Mucosa of rectum (tissue), 2 donors: Measurements from ENCODE around the gene RARG.

ENCODE experiments used
- H3K27ac ChIP-seq, 2 donors: one replicate each; pipeline ENCODE4 v1.7.0; 2013; ENCODE audit warnings: inconsistent platforms in 2 of 2, low read depth in 2 of 2, low read length in 2 of 2
- H3K27me3 ChIP-seq, 2 donors: one replicate each; pipeline ENCODE4 v1.7.0; 2013; ENCODE audit warnings: low read length in 2 of 2; ENCODE audit not compliant: control insufficient read depth in 2 of 2, insufficient read depth in 2 of 2
- H3K36me3 ChIP-seq, 2 donors: one replicate each; pipeline ENCODE4 v1.7.0; 2013; ENCODE audit warnings: low read length in 2 of 2; ENCODE audit not compliant: control insufficient read depth in 2 of 2, insufficient read depth in 2 of 2
- H3K4me1 ChIP-seq, 2 donors: one replicate each; pipeline ENCODE4 v1.7.0; 2013; ENCODE audit warnings: low read length in 2 of 2, mild to moderate bottlenecking in 1 of 2; ENCODE audit not compliant: control insufficient read depth in 2 of 2, insufficient read depth in 2 of 2
- H3K4me3 ChIP-seq, 2 donors: one replicate each; pipeline ENCODE4 v1.7.0; 2013; ENCODE audit warnings: low read length in 2 of 2
- H3K9ac ChIP-seq, 2 donors: one replicate each; pipeline ENCODE4 v1.7.0; 2013; ENCODE audit warnings: low read length in 2 of 2, low read depth in 1 of 2, mild to moderate bottlenecking in 1 of 2
- H3K9me3 ChIP-seq, 2 donors: one replicate each; pipeline ENCODE4 v1.7.0; 2013; ENCODE audit warnings: low read length in 2 of 2; ENCODE audit not compliant: control insufficient read depth in 2 of 2
- donor health status: healthy.
- donor health status: Normal muscosa, but diverticular disease.

The RARG gene

GRCh38 chr12:53231671-53231920 lies 413 bp downstream of the RARG start:
- Histone ChIP-seq H3K4me1 (peaks cover 29 to 38% of the 10 kb centered on the region in 2 donors), H3K27ac (peak overlapping the region; percentile 65 to 67), H3K27me3 (no peaks in the 10 kb centered on the region), H3K9me3 (no peaks in the 10 kb centered on the region), H3K4me3 (peak overlapping the region; percentile 69 to 71), H3K36me3 (peaks cover 0 to 4% of the 10 kb centered on the region in 2 donors), H3K9ac (peak overlapping the region; percentile 65 to 72)

DNA sequence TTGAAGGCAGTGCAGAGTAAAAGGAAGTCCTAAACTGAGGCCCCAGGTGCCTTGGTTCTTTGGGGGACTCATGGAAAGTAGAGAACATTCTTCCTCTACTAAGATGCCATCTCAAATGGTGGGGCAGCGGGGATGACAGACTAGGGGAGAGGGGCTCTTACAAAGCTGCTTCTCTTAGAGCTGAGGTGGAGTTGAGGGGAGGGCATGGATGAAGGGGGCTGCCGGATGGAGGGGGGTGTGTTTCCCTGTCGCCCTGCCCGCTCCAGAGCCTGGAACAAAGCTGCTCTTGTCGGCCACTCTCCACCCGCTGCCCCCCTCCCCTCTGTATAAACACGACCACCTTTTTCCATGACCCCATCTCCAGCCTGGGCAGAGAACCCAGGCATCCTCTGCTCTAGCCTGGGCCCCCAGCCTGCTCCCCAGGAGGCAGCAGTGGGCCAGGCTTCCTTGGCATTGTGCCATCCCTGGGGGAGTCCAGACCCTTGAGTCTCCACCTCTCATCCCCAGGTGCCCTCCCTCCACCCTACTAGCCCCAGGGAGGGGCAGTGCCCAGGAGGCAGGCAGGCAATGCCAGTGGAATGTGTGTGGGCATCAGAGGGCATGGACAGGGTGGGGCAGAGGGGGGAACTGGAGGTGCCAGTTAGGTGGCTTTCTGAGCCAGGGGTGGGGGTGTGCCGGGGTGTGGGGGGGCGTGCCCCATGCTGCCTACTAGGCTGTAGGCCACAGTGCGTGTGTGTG lies 1.7 kb downstream of the RARG start:
- Histone ChIP-seq H3K27ac (no peak overlapping the region), H3K4me1 (peaks cover 30 to 38% of the 10 kb centered on the region in 2 donors), H3K4me3 (peak overlapping the region in 1 of 2 donors; percentile 69), H3K36me3 (peaks cover 0 to 4% of the 10 kb centered on the region in 2 donors), H3K9me3 (no peaks in the 10 kb centered on the region), H3K9ac (no peak overlapping the region), H3K27me3 (no peaks in the 10 kb centered on the region)

- H3K27ac ChIP-seq: no peak overlapping the region
- H3K9me3 ChIP-seq: no peaks in the 10 kb centered on the region
- no peaks in the 10 kb centered on the region for H3K27me3 ChIP-seq
- peaks cover 0 to 4% of the 10 kb centered on the region in 2 donors for H3K36me3 ChIP-seq
- peaks cover 37 to 44% of the 10 kb centered on the region in 2 donors for H3K4me1 ChIP-seq
- no peak overlapping the region for H3K4me3 ChIP-seq
- no peak overlapping the region for H3K9ac ChIP-seq
These were observed 2.6 kb downstream of the RARG start for GRCh38 chr12:53229454-53229853.

DNA sequence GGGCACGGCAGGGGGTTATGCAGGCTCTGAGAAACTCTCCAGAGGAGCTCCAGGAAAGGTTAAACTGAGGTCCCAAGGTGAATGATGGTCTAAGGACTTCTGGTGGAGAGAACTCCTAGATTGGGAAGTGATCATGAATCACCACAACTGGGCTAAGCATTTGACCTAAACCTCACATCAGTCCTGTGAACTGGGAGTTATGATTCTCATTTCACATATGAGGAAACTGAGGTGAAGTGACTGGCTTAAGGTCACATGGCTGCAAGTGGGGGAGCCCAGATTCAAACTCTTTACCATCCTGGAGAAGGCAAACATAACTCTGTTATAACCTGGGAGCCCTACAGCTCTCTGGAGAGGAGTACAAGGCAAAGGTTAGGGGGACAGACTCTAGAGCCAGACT lies 4.2 kb downstream of the RARG start:
- Histone ChIP-seq H3K9me3 (no peaks in the 10 kb centered on the region), H3K4me1 (peaks cover 37 to 43% of the 10 kb centered on the region in 2 donors), H3K27me3 (no peaks in the 10 kb centered on the region), H3K27ac (no peak overlapping the region), H3K36me3 (peaks cover 0 to 4% of the 10 kb centered on the region in 2 donors), H3K4me3 (no peak overlapping the region), H3K9ac (no peak overlapping the region)

- Histone ChIP-seq H3K4me1 (peaks cover 37 to 43% of the 10 kb centered on the region in 2 donors), H3K9ac (no peak overlapping the region), H3K36me3 (peaks cover 0 to 4% of the 10 kb centered on the region in 2 donors), H3K9me3 (no peaks in the 10 kb centered on the region), H3K4me3 (no peak overlapping the region), H3K27me3 (no peaks in the 10 kb centered on the region), H3K27ac (no peak overlapping the region)
These were observed 4.7 kb downstream of the RARG start for GRCh38 chr12:53227341-53227740.

- Histone ChIP-seq H3K4me3 (no peak overlapping the region), H3K27me3 (no peaks in the 10 kb centered on the region), H3K4me1 (peaks cover 41 to 46% of the 10 kb centered on the region in 2 donors), H3K9me3 (no peaks in the 10 kb centered on the region), H3K27ac (no peak overlapping the region), H3K9ac (no peak overlapping the region), H3K36me3 (peaks cover 0 to 4% of the 10 kb centered on the region in 2 donors)
These were observed 5.2 kb downstream of the RARG start for GRCh38 chr12:53226815-53227214.

DNA sequence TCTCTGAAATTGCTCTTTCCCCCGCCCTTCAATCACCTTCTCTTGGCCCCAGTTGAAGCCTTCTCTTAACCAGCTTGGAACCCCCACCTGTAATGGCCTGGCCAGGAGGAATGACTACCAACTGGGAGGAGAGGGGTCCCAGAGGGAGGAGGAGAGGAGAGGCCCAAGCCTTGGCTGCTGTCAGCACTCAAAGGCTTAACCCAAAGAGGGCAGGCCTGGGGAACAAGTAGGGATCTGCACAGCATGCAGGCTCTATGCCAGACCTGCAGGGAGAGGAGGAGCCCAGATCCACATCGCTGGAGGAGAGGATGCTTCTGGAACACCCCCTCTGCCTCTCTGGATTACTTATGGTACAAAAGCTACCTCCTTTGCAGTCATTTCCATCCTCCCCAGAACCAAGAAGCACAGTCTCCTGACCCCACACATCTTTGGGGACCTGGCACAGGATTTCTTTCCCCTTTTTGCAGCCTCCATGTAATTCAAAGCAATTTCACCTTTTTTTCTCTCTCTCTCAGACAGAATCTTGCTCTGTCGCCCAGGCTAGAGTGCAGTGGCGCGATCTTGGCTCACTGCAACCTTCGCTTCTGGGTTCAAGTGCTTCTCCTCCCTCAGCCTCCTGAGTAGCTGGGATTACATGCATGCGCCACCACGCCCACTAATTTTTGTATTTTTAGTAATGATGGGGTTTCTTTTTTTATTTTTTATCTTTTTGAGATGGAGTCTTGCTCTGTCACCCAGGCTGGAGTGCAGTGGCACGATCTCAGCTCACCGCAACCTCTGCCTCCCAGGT lies 6.2 kb downstream of the RARG start:
- H3K4me1 ChIP-seq: peaks cover 36 to 38% of the 10 kb centered on the region in 2 donors
- H3K27ac ChIP-seq: no peak overlapping the region
- no peak overlapping the region for H3K4me3 ChIP-seq
- H3K27me3 ChIP-seq: no peaks in the 10 kb centered on the region
- H3K9me3 ChIP-seq: no peaks in the 10 kb centered on the region
- H3K36me3 ChIP-seq: peaks cover 0 to 4% of the 10 kb centered on the region in 2 donors
- H3K9ac ChIP-seq: no peak overlapping the region

GRCh38 chr12:53224897-53225634 lies 6.9 kb downstream of the RARG start:
- peaks cover 34% of the 10 kb centered on the region in 2 donors for H3K4me1 ChIP-seq
- no peak overlapping the region for H3K9ac ChIP-seq
- peak overlapping the region in 1 of 2 donors; percentile 32 for H3K27ac ChIP-seq
- H3K36me3 ChIP-seq: peaks cover 0 to 4% of the 10 kb centered on the region in 2 donors
- no peaks in the 10 kb centered on the region for H3K9me3 ChIP-seq
- no peak overlapping the region for H3K4me3 ChIP-seq
- H3K27me3 ChIP-seq: no peaks in the 10 kb centered on the region

DNA sequence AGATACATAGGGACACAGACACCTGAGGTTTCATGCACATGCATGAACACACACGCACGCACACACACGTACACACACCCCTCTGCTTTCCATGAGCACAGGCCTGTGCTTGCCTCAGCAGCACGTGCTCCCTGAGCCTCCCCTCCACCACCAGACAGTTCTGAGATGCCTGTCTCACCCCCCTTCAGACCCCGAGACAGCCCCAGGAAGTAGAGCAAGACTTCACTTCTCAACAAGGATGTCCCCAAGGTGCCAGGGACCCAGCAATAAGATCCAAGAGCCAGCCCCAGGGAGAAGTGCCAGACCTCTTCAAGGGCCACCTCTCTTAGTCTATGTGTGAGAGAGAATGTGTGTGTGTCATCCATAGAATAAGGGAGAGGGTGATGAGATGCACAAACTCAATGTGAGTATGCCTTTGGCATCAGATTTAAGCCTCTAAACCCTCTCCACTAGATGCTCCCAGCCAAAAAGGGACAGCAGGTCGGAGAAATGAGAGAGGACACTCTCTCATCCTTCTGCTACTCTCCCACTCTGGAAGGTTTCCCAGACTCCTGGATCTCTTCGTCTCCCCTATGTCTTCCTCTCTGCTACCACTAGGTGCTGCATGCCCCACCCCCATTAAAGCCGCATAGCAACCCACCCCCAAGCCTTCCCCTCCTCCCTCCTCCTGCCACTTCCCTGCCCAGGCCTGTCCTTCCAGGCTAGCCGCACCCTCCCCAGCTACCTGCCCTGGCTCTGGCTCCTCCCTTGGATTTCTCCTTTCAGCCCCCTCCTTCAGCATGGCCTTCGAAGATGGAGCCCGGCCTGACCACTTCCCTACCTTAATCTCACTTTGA lies 7.7 kb downstream of the RARG start:
- Histone ChIP-seq H3K4me1 (peaks cover 36% of the 10 kb centered on the region in 2 donors), H3K9ac (peak overlapping the region in 1 of 2 donors; percentile 15), H3K27ac (peak overlapping the region in 1 of 2 donors; percentile 100), H3K9me3 (no peaks in the 10 kb centered on the region), H3K4me3 (no peak overlapping the region), H3K27me3 (no peaks in the 10 kb centered on the region), H3K36me3 (peaks cover 0 to 4% of the 10 kb centered on the region in 2 donors)
